ENCODE data around the gene BBLN.
"Not testable (repeated sequence)": the region's sequence is repeated elsewhere in the genome, so short reads cannot be mapped to it uniquely, and the experiment has no call there.

The BBLN gene

DNA sequence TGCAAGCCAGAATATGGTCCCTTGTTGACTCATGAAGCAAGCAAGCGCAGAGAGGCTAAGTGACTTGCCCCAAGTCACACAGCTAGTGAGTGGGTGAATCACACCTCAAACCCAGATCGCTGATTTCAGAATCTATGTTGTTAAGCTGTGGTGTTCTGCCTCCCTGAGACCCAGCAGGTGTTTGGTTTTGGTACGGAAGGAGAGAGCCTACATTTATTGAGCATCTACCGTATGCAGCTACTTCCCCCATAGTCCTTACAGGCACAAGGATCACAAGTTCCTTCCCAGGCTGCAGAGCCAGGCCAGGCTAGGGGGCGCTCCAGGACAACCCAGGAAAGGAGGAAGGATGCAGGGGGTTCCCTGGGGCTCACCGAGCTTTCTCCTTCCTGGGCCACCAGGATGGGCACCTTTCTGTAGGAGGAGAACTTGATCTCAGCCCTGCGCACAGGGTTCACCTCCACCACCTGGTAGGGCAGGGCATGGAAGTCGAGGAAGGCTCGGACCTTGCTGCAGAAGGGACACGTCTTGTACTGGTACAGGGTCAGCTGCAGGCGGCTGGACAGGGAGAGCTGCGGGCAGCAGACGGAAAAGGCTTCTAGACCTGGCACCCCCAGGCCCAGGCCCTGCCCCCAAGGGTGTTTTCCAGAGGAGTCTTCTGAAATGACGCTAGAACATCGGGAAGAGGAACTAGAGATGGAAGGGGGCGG lies 35.0 kb upstream of the BBLN start:
- no peak for DNase-seq (ENCODE audit: low spot score)

- DNase-seq (ENCODE audit: low spot score) = no peak
Measured at GRCh38 chr9:128125580-128126354, 34.3 kb upstream of the BBLN start.

- DNase-seq (ENCODE audit: low spot score) = peak; percentile 81
Measured at GRCh38 chr9:128127568-128127989, 32.5 kb upstream of the BBLN start, which contains the start of gene PTGES2. Gene PTGES2 (minus strand): TSS chr9:128127729. CDS start chr9:128127717, 12 bp downstream.

DNA sequence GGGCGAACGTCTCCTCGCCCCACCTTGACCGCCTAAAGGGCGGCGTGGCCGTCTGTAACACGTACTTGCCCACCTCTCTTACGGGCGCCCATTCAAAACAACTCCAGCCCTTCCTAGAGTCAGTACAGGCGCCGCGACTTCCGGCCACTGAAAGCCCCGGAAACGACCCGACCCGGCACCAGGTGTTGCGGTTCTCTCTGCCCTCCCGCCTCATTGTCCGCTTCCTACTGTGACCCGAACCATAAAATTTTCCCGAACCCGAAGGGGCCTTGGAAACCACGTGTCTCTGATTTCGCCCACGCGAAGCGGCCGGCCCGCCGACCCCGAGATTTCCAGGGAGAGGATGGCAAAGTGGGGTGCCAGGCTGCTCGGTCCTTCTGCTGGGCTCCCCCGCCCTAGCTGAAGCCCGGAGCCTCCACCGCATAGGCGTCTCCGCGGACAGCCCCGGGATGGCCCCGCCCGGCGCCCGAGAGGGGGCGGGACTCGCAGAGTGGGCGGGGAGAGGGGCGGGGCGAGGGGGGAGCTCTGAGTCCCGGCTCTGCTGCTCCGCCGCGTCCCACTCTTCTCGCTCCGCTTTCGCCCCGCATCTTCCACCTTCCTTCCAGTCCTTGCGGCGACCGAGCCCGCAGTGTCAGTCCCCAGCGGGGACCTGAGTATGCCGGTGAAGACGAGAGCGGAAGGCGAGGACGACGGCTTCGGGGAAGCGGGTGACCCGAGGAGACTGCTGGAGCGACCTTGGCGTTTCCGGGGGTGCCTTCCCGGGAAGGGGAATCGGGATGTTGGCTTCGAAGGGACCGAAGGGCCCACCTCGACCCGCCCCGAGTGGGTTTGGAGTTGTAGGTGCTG lies 31.9 kb upstream of the BBLN start:
- peak; percentile 89 for DNase-seq (ENCODE audit: low spot score)

DNA sequence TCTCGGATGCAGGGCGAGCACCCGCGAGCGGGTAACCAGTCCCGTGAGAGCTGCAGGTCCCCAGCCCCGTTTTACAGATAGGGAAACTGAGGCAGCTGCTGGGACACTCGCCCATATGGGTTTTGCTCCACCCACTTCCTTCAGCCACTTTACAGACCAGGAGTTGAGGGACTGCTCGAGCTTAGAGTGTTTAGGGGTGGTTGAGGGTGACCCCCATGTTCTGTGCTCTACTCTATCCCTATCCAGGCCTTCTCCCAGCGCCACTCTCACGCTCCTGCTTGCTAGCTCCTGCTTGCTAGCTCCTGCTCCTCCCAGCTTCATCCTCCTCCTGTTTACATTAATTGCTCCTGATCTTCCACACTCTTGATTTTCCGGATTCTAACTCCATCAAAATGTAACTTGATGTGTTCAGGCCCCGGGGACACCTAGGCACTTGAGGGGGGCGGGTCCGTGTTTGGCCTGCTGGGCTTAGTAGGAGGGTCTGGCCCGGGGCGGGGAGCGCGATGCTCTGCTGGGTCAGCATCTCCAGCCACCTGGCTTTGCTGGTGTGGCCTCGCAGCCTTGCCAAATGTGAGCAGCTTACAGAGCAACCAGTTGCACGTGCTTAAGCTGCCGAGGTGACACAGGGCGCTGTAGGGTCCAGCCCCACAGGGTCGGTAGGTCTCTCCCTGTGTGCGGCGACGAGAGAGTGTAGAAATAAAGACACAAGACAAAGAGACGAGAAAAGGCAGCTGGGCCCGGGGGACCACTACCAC lies 31.1 kb upstream of the BBLN start:
- DNase-seq (ENCODE audit: low spot score) = no peak

GRCh38 chr9:128129976-128130590 lies 30.0 kb upstream of the BBLN start:
- DNase-seq (ENCODE audit: low spot score) = not testable (repeated sequence)

DNA sequence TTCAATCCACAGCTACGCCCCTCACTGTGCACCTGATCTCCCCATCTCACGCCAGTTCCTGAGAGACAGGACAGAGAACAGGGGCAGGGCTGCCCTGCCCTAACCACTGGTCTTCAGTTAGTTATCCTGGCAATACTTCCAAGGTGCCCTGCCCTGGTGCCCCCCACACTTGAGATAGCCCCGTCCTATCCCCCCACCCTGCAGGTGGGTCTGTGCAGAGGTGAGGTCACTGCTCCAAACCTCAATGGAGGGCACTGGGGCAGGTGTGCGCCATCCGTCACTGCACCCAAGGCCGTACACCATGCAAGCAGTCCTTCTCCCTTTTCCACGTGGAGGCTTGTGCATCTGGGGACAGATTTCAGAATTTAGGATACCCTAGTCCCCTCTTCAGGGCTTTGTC lies 29.4 kb upstream of the BBLN start:
- not testable (repeated sequence) for DNase-seq (ENCODE audit: low spot score)

- DNase-seq (ENCODE audit: low spot score) = not testable (repeated sequence)
Measured at GRCh38 chr9:128131346-128131745, 28.7 kb upstream of the BBLN start.

DNA sequence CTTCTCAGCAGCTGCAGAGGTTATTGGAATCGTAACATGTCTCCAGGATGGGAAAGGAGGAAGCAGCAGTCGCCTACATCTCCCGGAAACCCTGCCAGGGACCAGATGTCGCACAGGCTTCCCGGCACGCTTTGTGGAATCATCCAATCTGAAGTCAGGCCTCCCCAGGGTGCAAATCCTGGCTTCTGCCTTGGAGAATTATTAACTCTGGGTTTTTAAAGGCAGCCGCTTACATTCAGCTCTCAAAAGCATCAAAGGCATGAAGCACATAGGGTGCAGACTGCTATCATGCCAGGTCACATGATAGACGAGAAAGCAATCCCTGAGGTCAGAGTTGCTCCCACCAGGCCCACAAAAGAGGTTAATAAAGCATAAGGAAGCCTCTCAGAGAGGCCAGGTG lies 27.9 kb upstream of the BBLN start:
- not testable (repeated sequence) for DNase-seq (ENCODE audit: low spot score)

DNA sequence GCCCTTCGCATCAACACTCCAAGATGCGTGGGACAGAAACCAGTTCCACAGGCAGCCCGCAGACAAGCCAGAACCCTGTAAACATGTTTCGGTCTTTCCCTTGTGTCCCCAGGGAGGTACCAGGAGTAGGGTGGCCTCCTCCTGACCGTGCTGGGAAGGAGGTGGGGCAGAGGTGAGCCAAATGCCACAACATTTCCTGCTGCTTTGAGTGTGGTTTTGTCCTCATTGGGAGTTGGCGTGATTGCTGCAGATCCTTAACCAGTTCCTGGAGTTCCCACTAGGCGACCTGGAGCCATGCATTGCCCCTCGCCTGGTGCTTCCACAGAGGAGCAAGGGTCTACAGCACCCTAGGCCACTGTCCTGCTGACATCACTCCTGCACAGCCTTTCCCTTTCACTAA lies 24.5 kb upstream of the BBLN start:
- not testable (repeated sequence) for DNase-seq (ENCODE audit: low spot score)

GRCh38 chr9:128136816-128137793 lies 23.0 kb upstream of the BBLN start:
- peak; percentile 76 for DNase-seq (ENCODE audit: low spot score)

GRCh38 chr9:128138001-128138400 lies 22.1 kb upstream of the BBLN start:
- DNase-seq (ENCODE audit: low spot score) = no peak

- DNase-seq (ENCODE audit: low spot score) = no peak
Measured at GRCh38 chr9:128139621-128140020, 20.4 kb upstream of the BBLN start.

GRCh38 chr9:128141604-128142003 lies 18.5 kb upstream of the BBLN start:
- DNase-seq (ENCODE audit: low spot score) = no peak

DNA sequence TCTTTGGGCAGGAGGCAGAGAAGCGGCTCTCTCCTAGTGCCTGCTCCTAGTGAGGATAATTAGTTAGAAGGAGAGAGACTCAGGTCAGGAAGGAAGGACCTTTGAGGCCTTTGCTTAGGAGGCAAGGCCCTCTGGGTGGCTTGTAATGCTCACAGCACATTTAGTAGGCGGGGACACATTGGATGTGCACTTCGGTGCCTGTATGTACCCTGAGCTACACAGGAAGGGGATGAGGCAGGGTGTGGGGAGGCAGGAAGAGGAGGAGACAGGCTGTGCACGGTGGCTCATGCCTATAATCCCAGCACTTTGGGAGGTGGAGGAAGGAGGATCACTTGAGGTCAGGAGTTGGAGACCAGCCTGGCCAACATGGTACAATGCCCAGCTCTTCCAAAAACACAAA lies 18.0 kb upstream of the BBLN start:
- no peak for DNase-seq (ENCODE audit: low spot score)

- no peak for DNase-seq (ENCODE audit: low spot score)
Measured at GRCh38 chr9:128142596-128142995, 17.5 kb upstream of the BBLN start.

DNA sequence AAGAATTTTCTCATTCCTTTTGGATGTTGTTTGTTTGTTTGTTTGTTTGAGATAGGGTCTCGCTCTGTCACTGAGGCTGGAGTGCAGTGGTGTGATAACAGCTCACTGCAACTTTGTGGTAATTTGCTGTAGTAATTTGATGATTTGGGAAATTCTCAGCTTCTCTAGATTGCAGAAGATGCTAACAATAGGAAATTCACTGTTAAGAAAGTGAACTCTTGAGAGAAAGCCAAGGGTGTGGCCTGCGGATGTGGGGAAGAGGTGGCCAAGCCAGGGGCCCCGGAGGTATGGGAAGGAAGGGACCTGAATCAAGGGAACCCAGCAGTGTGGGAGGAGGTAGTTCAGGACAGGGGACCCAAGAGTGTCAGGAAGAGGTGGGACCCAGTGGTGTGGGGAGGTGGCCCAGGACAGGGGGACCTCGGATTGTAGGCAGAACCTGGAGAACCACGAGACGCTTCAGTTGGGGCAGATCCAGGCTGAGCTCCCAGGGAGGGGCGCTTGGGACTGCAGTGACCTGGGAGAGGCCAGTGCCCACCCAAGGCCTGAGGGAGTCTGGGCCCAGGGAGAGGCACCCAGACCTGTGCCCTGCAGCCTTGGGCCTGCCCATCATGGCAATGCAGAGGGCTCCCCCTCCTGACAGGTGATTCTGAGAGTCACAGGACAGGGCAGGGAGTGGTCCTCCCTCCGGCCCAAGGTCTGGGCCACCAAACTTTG lies 16.4 kb upstream of the BBLN start:
- no peak for DNase-seq (ENCODE audit: low spot score)

GRCh38 chr9:128144239-128145181 lies 15.6 kb upstream of the BBLN start:
- DNase-seq (ENCODE audit: low spot score) = no peak
